ENCODE measurements around the gene RNASEL.

GRCh38 chr1:182611326-182611725 lies 22.3 kb upstream of the RNASEL start:
- TF ChIP-seq, protein P1, sequence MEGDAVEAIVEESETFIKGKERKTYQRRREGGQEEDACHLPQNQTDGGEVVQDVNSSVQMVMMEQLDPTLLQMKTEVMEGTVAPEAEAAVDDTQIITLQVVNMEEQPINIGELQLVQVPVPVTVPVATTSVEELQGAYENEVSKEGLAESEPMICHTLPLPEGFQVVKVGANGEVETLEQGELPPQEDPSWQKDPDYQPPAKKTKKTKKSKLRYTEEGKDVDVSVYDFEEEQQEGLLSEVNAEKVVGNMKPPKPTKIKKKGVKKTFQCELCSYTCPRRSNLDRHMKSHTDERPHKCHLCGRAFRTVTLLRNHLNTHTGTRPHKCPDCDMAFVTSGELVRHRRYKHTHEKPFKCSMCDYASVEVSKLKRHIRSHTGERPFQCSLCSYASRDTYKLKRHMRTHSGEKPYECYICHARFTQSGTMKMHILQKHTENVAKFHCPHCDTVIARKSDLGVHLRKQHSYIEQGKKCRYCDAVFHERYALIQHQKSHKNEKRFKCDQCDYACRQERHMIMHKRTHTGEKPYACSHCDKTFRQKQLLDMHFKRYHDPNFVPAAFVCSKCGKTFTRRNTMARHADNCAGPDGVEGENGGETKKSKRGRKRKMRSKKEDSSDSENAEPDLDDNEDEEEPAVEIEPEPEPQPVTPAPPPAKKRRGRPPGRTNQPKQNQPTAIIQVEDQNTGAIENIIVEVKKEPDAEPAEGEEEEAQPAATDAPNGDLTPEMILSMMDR (IDR thresholded peaks at IDR 0.05): no peak
- TF ChIP-seq POLR2A (IDR thresholded peaks at IDR 0.05): no peak
